A673 (cell line): ENCODE results near the gene LGR6. TPM values are rescaled to one million over a fixed set of nuclear protein-coding genes. Genes with fewer than 3 reads are reported as not detected.

ENCODE experiments used
- BruUV-seq: library from RNA; stranded (reverse); fragments of 400-500 nt; replicated peaks from 2 replicates; lab custom pipeline; 2021; lab: Mats Ljungman, UMichigan
- CTCF ChIA-PET: fragments of 300-600 bp; sonication (Branson Sonifier 250); formaldehyde crosslinking; loops from one replicate; lab custom pipeline; 2022; ENCODE audit warnings: antibody characterized with exemption; lab: Charles Lee
- POLR2A ChIA-PET: fragments of 300-600 bp; sonication (Branson Sonifier 250); formaldehyde crosslinking; loops from one replicate; lab custom pipeline; 2022; ENCODE audit warnings: antibody characterized with exemption; ENCODE audit not compliant: low non-redundant PET; lab: Charles Lee
- DNase-seq: peaks from one replicate; pipeline ENCODE4 v3.0.0-alpha.2; 2015; ENCODE audit warnings: low spot score
- H3K27ac ChIP-seq: fragments of 200-600 bp; sonication (generic); 2 replicates; pipeline ENCODE4 v1.5.1; 2016; ENCODE audit warnings: mixed run types, low read depth, mild to moderate bottlenecking, mixed read lengths, antibody characterized with exemption, low read length; ENCODE audit not compliant: poor library complexity, severe bottlenecking
- H3K27me3 ChIP-seq: fragments of 200-600 bp; sonication (generic); replicated peaks from 2 replicates; pipeline ENCODE4 v1.6.1; 2017; ENCODE audit warnings: mixed run types, low read depth, mild to moderate bottlenecking, mixed read lengths, antibody characterized with exemption, low read length; ENCODE audit not compliant: insufficient read depth, poor library complexity
- H3K36me3 ChIP-seq: fragments of 200-600 bp; sonication (generic); 2 replicates; pipeline ENCODE4 v1.6.1; 2016; ENCODE audit warnings: mixed run types, mild to moderate bottlenecking, mixed read lengths, antibody characterized with exemption, low read length; ENCODE audit not compliant: insufficient read depth, poor library complexity, severe bottlenecking
- H3K4me1 ChIP-seq: fragments of 200-600 bp; sonication (generic); 2 replicates; pipeline ENCODE4 v1.6.1; 2017; ENCODE audit warnings: mixed run types, mild to moderate bottlenecking, mixed read lengths, antibody characterized with exemption, low read length; ENCODE audit not compliant: insufficient read depth, poor library complexity, severe bottlenecking
- H3K4me3 ChIP-seq: fragments of 200-600 bp; sonication (generic); 2 replicates; pipeline ENCODE4 v1.5.1; 2016; ENCODE audit warnings: low read depth, mixed run types, mild to moderate bottlenecking, mixed read lengths, low read length; ENCODE audit not compliant: poor library complexity, severe bottlenecking
- H3K9me3 ChIP-seq: fragments of 200-600 bp; sonication (generic); 2 replicates; pipeline ENCODE4 v1.6.1; 2016; ENCODE audit warnings: mixed run types, low read depth, mild to moderate bottlenecking, mixed read lengths, antibody characterized with exemption, low read length; ENCODE audit not compliant: poor library complexity, severe bottlenecking
- EZH2 ChIP-seq: fragments of 200-600 bp; sonication (generic); IDR thresholded peaks from 2 replicates; pipeline ENCODE4 v1.6.1; 2017; ENCODE audit warnings: borderline replicate concordance, low read depth, mild to moderate bottlenecking, mixed read lengths, antibody characterized with exemption, low read length; ENCODE audit not compliant: poor library complexity, severe bottlenecking
- intact Hi-C: fragments of 100-400 bp; cut with micrococcal nuclease; formaldehyde crosslinking; loops from one replicate; pipeline ENCODE4 v1.10.0; 2022; ENCODE audit not compliant: unreplicated experiment
- total RNA-seq: library from RNA; stranded (reverse); gene quantifications from 2 replicates; pipeline ENCODE4 v1.2.3, GENCODE V29; 2021
- TF ChIP-seq, protein P1 (sequence below): fragments of 300-800, 200-600 bp; sonication (generic); conservative IDR thresholded peaks from 2 replicates; pipeline ENCODE4 v1.5.1; 2017; ENCODE audit warnings: low read depth, mild to moderate bottlenecking, antibody characterized with exemption, low read length, moderate library complexity, mixed read lengths

LGR6 gene
- total RNA-seq, 1 experiment from 2014 or later, result not detected

GRCh38 chr1:202247837-202248795 is 54.5 kb downstream of the LGR6 start:
- no peak for DNase-seq
- peaks cover 2% of the 10 kb centered on the region for H3K27me3 ChIP-seq
- ChIA-PET POLR2A (no interaction called here), CTCF (no interaction called here)
- H3K4me1 ChIP-seq, result no peaks in the 10 kb centered on the region
- no TSS peak for BruUV-seq
- TF ChIP-seq, protein P1, sequence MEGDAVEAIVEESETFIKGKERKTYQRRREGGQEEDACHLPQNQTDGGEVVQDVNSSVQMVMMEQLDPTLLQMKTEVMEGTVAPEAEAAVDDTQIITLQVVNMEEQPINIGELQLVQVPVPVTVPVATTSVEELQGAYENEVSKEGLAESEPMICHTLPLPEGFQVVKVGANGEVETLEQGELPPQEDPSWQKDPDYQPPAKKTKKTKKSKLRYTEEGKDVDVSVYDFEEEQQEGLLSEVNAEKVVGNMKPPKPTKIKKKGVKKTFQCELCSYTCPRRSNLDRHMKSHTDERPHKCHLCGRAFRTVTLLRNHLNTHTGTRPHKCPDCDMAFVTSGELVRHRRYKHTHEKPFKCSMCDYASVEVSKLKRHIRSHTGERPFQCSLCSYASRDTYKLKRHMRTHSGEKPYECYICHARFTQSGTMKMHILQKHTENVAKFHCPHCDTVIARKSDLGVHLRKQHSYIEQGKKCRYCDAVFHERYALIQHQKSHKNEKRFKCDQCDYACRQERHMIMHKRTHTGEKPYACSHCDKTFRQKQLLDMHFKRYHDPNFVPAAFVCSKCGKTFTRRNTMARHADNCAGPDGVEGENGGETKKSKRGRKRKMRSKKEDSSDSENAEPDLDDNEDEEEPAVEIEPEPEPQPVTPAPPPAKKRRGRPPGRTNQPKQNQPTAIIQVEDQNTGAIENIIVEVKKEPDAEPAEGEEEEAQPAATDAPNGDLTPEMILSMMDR, result no peak
- no peak for TF ChIP-seq EZH2
- H3K27ac ChIP-seq, result no peak overlapping the region
- intact Hi-C loops, result no loop called here
- H3K4me3 ChIP-seq, result no peak overlapping the region
- no peaks in the 10 kb centered on the region for H3K36me3 ChIP-seq
- H3K9me3 ChIP-seq, result no peaks in the 10 kb centered on the region

GRCh38 chr1:202248861-202249260 is 55.3 kb downstream of the LGR6 start:
- no peaks in the 10 kb centered on the region for H3K36me3 ChIP-seq
- peaks cover 2% of the 10 kb centered on the region for H3K27me3 ChIP-seq
- no peaks in the 10 kb centered on the region for H3K9me3 ChIP-seq
- no peak overlapping the region for H3K27ac ChIP-seq
- no TSS peak for BruUV-seq
- no peaks in the 10 kb centered on the region for H3K4me1 ChIP-seq
- intact Hi-C loops, result no loop called here
- POLR2A ChIA-PET, result no interaction called here
- no peak for DNase-seq
- CTCF ChIA-PET, result no interaction called here
- TF ChIP-seq, protein P1, result no peak
- no peak for TF ChIP-seq EZH2
- H3K4me3 ChIP-seq, result no peak overlapping the region

GRCh38 chr1:202249436-202249835 is 55.8 kb downstream of the LGR6 start:
- ChIA-PET CTCF (no interaction called here), POLR2A (no interaction called here)
- Histone ChIP-seq H3K36me3 (no peaks in the 10 kb centered on the region), H3K9me3 (no peaks in the 10 kb centered on the region), H3K4me3 (no peak overlapping the region), H3K27me3 (peaks cover 2% of the 10 kb centered on the region), H3K27ac (no peak overlapping the region), H3K4me1 (no peaks in the 10 kb centered on the region)
- no peak for TF ChIP-seq EZH2
- intact Hi-C loops, result no loop called here
- no TSS peak for BruUV-seq
- no peak for DNase-seq
